Stimulated activated CD4-positive, alpha-beta T cell treated with anti-CD3 and anti-CD28 coated beads, Interleukin-12 subunit alpha, Interleukin-12 subunit beta, amount 100 ng/mL, for 48 hours (primary cell): ENCODE data around the gene UBAP1L.
"Not testable (repeated sequence)": the region's sequence is repeated elsewhere in the genome, so short reads cannot be mapped to it uniquely, and the experiment has no call there.

Experiments
- DNase-seq, 3 donors: peaks; one replicate each; pipeline ENCODE4 v3.0.0-alpha.2; 2020; ENCODE audit warnings: low read depth in 2 of 3, low spot score in 1 of 3

UBAP1L gene

DNA sequence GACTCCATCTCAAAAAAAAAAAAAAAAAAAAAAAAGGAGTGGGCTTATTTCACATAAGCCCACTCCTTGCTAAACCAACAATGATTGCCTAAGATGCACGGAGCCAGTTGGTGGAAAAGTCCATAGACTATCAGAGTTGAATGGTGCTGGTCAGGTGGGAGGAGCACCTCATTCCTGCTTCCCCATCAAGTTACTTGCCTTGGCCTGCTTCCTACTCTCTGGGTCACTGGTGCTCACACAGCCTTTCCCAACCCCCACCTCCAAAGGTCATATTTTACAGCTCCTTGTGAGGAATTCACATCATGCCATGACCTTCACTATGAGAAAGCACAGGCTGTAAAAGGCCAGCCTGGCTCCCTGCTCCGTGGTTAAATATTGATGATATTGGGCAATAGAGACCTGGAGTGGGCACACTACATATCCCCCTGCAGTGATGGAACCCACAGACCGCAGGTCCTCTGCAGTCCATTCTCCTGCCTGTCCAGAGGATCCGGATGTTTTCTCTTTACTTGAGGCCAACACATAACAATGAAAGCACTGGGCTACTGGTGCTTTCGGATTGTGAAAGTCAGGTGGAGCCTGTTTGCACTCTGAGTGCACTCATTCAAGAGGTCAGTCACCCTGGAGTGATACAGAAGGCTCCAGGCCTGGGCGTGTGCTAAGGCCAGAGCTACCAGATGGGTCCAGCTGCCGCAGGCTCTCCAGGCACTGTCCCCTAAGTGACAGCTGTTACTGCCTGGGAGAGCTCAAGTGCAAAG is 70.1 kb downstream of the UBAP1L start, which contains the start of gene SLC51B:
SLC51B (plus strand) TSS at position 664 of the 758 bp plus-strand sequence. CDS start 4,618 bp downstream, outside the sequence.
- DNase-seq: no peak

DNA sequence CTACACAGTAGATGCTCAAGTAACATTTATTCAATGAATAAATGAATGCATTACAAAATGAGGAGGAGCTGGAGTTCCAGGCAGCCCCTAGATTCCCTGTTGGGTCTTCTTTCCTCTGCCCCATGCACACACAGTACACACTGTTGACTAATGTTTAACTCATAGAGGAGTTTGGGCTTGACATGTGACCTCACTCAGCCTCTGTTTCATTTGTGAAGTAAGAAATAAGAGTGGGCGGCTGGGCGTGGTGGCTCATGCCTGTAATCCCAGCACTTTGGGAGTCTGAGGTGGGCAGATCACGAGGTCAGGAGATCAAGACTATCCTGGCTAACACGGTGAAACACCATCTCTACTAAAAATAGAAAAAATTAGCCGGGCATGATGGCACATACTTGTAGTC is 70.8 kb downstream of the UBAP1L start:
- DNase-seq: not testable (repeated sequence)

- no peak for DNase-seq
Observed at GRCh38 chr15:65042776-65043327, 72.1 kb downstream of the UBAP1L start.
